DND-41 (cell line): Measurements from ENCODE around the gene YIPF3.

Experiments
- CTCF ChIP-seq: IDR thresholded peaks from 2 replicates; pipeline ENCODE4 v1.5.1; 2012; ENCODE audit warnings: borderline replicate concordance, low read length, moderate library complexity, mild to moderate bottlenecking; ENCODE audit not compliant: poor library complexity, severe bottlenecking; ENCODE audit errors: extremely low read depth
- EZH2 ChIP-seq: IDR thresholded peaks from 3 replicates; pipeline ENCODE4 v1.6.1; 2012; ENCODE audit warnings: borderline replicate concordance, low read depth, mild to moderate bottlenecking, moderate library complexity, low read length, inconsistent platforms; ENCODE audit not compliant: severe bottlenecking

- TF ChIP-seq CTCF (no peak), EZH2 (no peak)
Observed at GRCh38 chr6:43515808-43516207, 918 bp downstream of the YIPF3 start.
